ENCODE results near the gene PDE4A.
"Not testable (repeated sequence)": the region's sequence is repeated elsewhere in the genome, so short reads cannot be mapped to it uniquely, and the experiment has no call there.

Gene PDE4A

GRCh38 chr19:10453852-10454251, 33.5 kb downstream of the PDE4A start:
- DNase-seq (ENCODE audit: low read depth): no peak
- H3K4me3 ChIP-seq (ENCODE audit: low read depth, low read length): no peak overlapping the region

- no peak overlapping the region for H3K4me3 ChIP-seq (ENCODE audit: low read depth, low read length)
Measured at GRCh38 chr19:10454267-10454666, 33.9 kb downstream of the PDE4A start.

GRCh38 chr19:10458733-10459132, 38.4 kb downstream of the PDE4A start:
- DNase-seq (ENCODE audit: low read depth); H3K4me3 ChIP-seq (ENCODE audit: low read depth, low read length): not testable (repeated sequence)

More at GRCh38 chr19:10454267-10454666, 33.9 kb downstream of the PDE4A start:
- no peak for DNase-seq (ENCODE audit: low read depth)

- no peak for DNase-seq (ENCODE audit: low read depth)
Measured at GRCh38 chr19:10460714-10461046, 40.3 kb downstream of the PDE4A start.

GRCh38 chr19:10461047-10461949, 41.0 kb downstream of the PDE4A start:
- DNase-seq (ENCODE audit: low read depth): peak; percentile 77
- peak overlapping the region; percentile 45 for H3K4me3 ChIP-seq (ENCODE audit: low read depth, low read length)

More at GRCh38 chr19:10460714-10461046, 40.3 kb downstream of the PDE4A start:
- no peak overlapping the region for H3K4me3 ChIP-seq (ENCODE audit: low read depth, low read length)

GRCh38 chr19:10462042-10462441, 41.7 kb downstream of the PDE4A start:
- not testable (repeated sequence) for H3K4me3 ChIP-seq (ENCODE audit: low read depth, low read length); DNase-seq (ENCODE audit: low read depth)

GRCh38 chr19:10462557-10462956, 42.2 kb downstream of the PDE4A start:
- DNase-seq (ENCODE audit: low read depth): no peak
- H3K4me3 ChIP-seq (ENCODE audit: low read depth, low read length): no peak overlapping the region

GRCh38 chr19:10464456-10464855, 44.1 kb downstream of the PDE4A start:
- no peak for DNase-seq (ENCODE audit: low read depth)
- no peak overlapping the region for H3K4me3 ChIP-seq (ENCODE audit: low read depth, low read length)

GRCh38 chr19:10467104-10467706, 46.9 kb downstream of the PDE4A start:
- H3K4me3 ChIP-seq (ENCODE audit: low read depth, low read length): no peak overlapping the region
- no peak for DNase-seq (ENCODE audit: low read depth)

GRCh38 chr19:10468133-10468532, 47.8 kb downstream of the PDE4A start:
- DNase-seq (ENCODE audit: low read depth): no peak
- H3K4me3 ChIP-seq (ENCODE audit: low read depth, low read length): no peak overlapping the region

GRCh38 chr19:10471909-10472308, 51.6 kb downstream of the PDE4A start:
- DNase-seq (ENCODE audit: low read depth): no peak
- no peak overlapping the region for H3K4me3 ChIP-seq (ENCODE audit: low read depth, low read length)

- DNase-seq (ENCODE audit: low read depth): no peak
Measured at GRCh38 chr19:10473192-10473591, 52.9 kb downstream of the PDE4A start.

GRCh38 chr19:10474962-10475451, 54.7 kb downstream of the PDE4A start:
- DNase-seq (ENCODE audit: low read depth): no peak
- H3K4me3 ChIP-seq (ENCODE audit: low read depth, low read length): no peak overlapping the region

More at GRCh38 chr19:10473192-10473591, 52.9 kb downstream of the PDE4A start:
- no peak overlapping the region for H3K4me3 ChIP-seq (ENCODE audit: low read depth, low read length)

- DNase-seq (ENCODE audit: low read depth): no peak
- no peak overlapping the region for H3K4me3 ChIP-seq (ENCODE audit: low read depth, low read length)
Measured at GRCh38 chr19:10478476-10478875, 58.1 kb downstream of the PDE4A start.

- peak; percentile 49 for DNase-seq (ENCODE audit: low read depth)
Measured at GRCh38 chr19:10478903-10479384, 58.6 kb downstream of the PDE4A start.

GRCh38 chr19:10486551-10486950, 66.2 kb downstream of the PDE4A start:
- DNase-seq (ENCODE audit: low read depth): no peak
- no peak overlapping the region for H3K4me3 ChIP-seq (ENCODE audit: low read depth, low read length)

More at GRCh38 chr19:10478903-10479384, 58.6 kb downstream of the PDE4A start:
- peak overlapping the region; percentile 37 for H3K4me3 ChIP-seq (ENCODE audit: low read depth, low read length)

GRCh38 chr19:10491472-10492047, 71.2 kb downstream of the PDE4A start:
- no peak for DNase-seq (ENCODE audit: low read depth)

GRCh38 chr19:10497371-10497770, 77.0 kb downstream of the PDE4A start:
- no peak for DNase-seq (ENCODE audit: low read depth)

More at GRCh38 chr19:10491472-10492047, 71.2 kb downstream of the PDE4A start:
- no peak overlapping the region for H3K4me3 ChIP-seq (ENCODE audit: low read depth, low read length)

GRCh38 chr19:10499550-10500246, 79.4 kb downstream of the PDE4A start:
- no peak for DNase-seq (ENCODE audit: low read depth)
- no peak overlapping the region for H3K4me3 ChIP-seq (ENCODE audit: low read depth, low read length)

More at GRCh38 chr19:10497371-10497770, 77.0 kb downstream of the PDE4A start:
- H3K4me3 ChIP-seq (ENCODE audit: low read depth, low read length): no peak overlapping the region
